ENCODE data around the gene TBXAS1.

The TBXAS1 gene

GRCh38 chr7:139883814-139884213 is 54.8 kb downstream of the TBXAS1 start (continued):
- TF ChIP-seq AEBP2 (tag by site-specific recombination; IDR thresholded peaks at IDR 0.05; ENCODE audit: borderline replicate concordance) (no peak), SCRT1 (tag by site-specific recombination; IDR thresholded peaks at IDR 0.05; ENCODE audit: borderline replicate concordance) (no peak), ZNF549 (tag by site-specific recombination; IDR thresholded peaks at IDR 0.05) (no peak), ZNF701 (tag by site-specific recombination; IDR thresholded peaks at IDR 0.05) (no peak), ZBTB21 (tag by site-specific recombination; IDR thresholded peaks at IDR 0.05) (no peak), ZNF843 (tag by site-specific recombination; IDR thresholded peaks at IDR 0.05) (no peak)

- no peaks in the 10 kb centered on the region for H3K36me3 ChIP-seq (ENCODE audit: control insufficient read depth in 2 of 2, insufficient read depth in 1 of 2, low read length in 2 of 2)
- H3K4me1 ChIP-seq (ENCODE audit: control insufficient read depth, insufficient read depth, low read length) = no peaks in the 10 kb centered on the region
- ChIA-PET CTCF (no interaction called here), POLR2A (no interaction called here)
- no peak overlapping the region for H3K27ac ChIP-seq (ENCODE audit: extremely low read depth, low read depth, low read length)
- H3K4me3 ChIP-seq (ENCODE audit: low read depth, low read length) = no peak overlapping the region
- TF ChIP-seq ZNF792 (tag by site-specific recombination; IDR thresholded peaks at IDR 0.05) (no peak), ZNF658 (tag by site-specific recombination; IDR thresholded peaks at IDR 0.05) (no peak), MYNN (tag by site-specific recombination; IDR thresholded peaks at IDR 0.05; ENCODE audit: borderline replicate concordance) (no peak), ZNF76 (tag by site-specific recombination; IDR thresholded peaks at IDR 0.05; ENCODE audit: borderline replicate concordance, low read depth) (no peak), ZNF610 (tag by site-specific recombination; IDR thresholded peaks at IDR 0.05; ENCODE audit: borderline replicate concordance) (no peak)
- H3K9me3 ChIP-seq (ENCODE audit: control insufficient read depth, insufficient read depth, low read depth, low read length) = no peaks in the 10 kb centered on the region
Observed at GRCh38 chr7:139884441-139884840, 55.4 kb downstream of the TBXAS1 start.

GRCh38 chr7:139885511-139885910 is 56.4 kb downstream of the TBXAS1 start:
- CTCF ChIA-PET = no interaction called here
- Histone ChIP-seq H3K36me3 (ENCODE audit: control insufficient read depth in 2 of 2, insufficient read depth in 1 of 2, low read length in 2 of 2) (no peaks in the 10 kb centered on the region), H3K4me1 (ENCODE audit: control insufficient read depth, insufficient read depth, low read length) (no peaks in the 10 kb centered on the region), H3K27ac (ENCODE audit: extremely low read depth, low read depth, low read length) (no peak overlapping the region), H3K4me3 (ENCODE audit: low read depth, low read length) (no peak overlapping the region), H3K9me3 (ENCODE audit: control insufficient read depth, insufficient read depth, low read depth, low read length) (no peaks in the 10 kb centered on the region)
- POLR2A ChIA-PET = no interaction called here
- no peak for TF ChIP-seq ZNF16 (tag by site-specific recombination; IDR thresholded peaks at IDR 0.05; ENCODE audit: low read depth)
- no peak for TF ChIP-seq ZFP69B (tag by site-specific recombination; IDR thresholded peaks at IDR 0.05)
- TF ChIP-seq ZNF324 (tag by site-specific recombination; IDR thresholded peaks at IDR 0.05) = no peak
- no peak for TF ChIP-seq ZNF544 (tag by site-specific recombination; IDR thresholded peaks at IDR 0.05)
- TF ChIP-seq HOXC10 (CRISPR knock-in tag; IDR thresholded peaks at IDR 0.05) = no peak
- no peak for TF ChIP-seq GFI1B (tag by site-specific recombination; IDR thresholded peaks at IDR 0.05)
- TF ChIP-seq ZBTB49 (tag by site-specific recombination; IDR thresholded peaks at IDR 0.05; ENCODE audit: low read depth) = no peak
- no peak for TF ChIP-seq ZNF239 (tag by site-specific recombination; IDR thresholded peaks at IDR 0.05)
- no peak for TF ChIP-seq ZNF473 (tag by site-specific recombination; IDR thresholded peaks at IDR 0.05)
- no peak for TF ChIP-seq PRDM6 (tag by site-specific recombination; IDR thresholded peaks at IDR 0.05)
- no peak for TF ChIP-seq ZNF658 (tag by site-specific recombination; IDR thresholded peaks at IDR 0.05)
- TF ChIP-seq ZBTB44 (tag by site-specific recombination; IDR thresholded peaks at IDR 0.05) = no peak
- TF ChIP-seq ZSCAN16 (tag by site-specific recombination; IDR thresholded peaks at IDR 0.05) = no peak
- no peak for TF ChIP-seq ZNF404 (tag by site-specific recombination; IDR thresholded peaks at IDR 0.05)
- TF ChIP-seq ZNF843 (tag by site-specific recombination; IDR thresholded peaks at IDR 0.05) = no peak
- TF ChIP-seq YY1 (tag by site-specific recombination; IDR thresholded peaks at IDR 0.05) = no peak
- no peak for TF ChIP-seq IKZF3 (tag by site-specific recombination; IDR thresholded peaks at IDR 0.05)
- no peak for TF ChIP-seq ZBTB26 (tag by site-specific recombination; optimal IDR thresholded peaks at IDR 0.05)
